Activated effector memory CD4-positive, alpha-beta T cell treated with anti-CD3 and anti-CD28 coated beads, Interleukin-2, amount 50 U/mL, for 16 hours (primary cell): ENCODE measurements around the gene KCNJ1.

Experiments used
- DNase-seq: peaks from one replicate; pipeline ENCODE4 v3.0.0-alpha.2; 2020

KCNJ1 gene

DNA sequence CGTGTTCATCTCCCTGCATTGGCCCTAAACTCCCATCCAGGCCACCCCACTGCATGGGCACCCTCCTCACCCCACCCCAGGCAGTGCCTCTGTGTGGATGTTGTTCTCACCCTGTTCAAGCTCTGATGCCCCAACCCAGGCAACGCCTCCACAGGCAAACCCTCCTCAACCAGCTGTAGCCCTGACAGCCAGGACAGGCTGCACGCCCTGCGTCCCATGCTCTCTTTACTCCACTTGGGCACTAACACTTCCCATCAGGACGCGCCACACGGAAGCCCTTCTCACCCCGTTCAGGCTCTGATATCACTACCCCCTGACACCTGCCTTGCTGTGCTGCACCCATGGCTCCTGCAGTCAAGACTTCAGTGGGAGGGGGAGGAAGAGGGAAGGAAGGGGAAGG lies 47.9 kb downstream of the KCNJ1 start:
- no peak for DNase-seq

DNA sequence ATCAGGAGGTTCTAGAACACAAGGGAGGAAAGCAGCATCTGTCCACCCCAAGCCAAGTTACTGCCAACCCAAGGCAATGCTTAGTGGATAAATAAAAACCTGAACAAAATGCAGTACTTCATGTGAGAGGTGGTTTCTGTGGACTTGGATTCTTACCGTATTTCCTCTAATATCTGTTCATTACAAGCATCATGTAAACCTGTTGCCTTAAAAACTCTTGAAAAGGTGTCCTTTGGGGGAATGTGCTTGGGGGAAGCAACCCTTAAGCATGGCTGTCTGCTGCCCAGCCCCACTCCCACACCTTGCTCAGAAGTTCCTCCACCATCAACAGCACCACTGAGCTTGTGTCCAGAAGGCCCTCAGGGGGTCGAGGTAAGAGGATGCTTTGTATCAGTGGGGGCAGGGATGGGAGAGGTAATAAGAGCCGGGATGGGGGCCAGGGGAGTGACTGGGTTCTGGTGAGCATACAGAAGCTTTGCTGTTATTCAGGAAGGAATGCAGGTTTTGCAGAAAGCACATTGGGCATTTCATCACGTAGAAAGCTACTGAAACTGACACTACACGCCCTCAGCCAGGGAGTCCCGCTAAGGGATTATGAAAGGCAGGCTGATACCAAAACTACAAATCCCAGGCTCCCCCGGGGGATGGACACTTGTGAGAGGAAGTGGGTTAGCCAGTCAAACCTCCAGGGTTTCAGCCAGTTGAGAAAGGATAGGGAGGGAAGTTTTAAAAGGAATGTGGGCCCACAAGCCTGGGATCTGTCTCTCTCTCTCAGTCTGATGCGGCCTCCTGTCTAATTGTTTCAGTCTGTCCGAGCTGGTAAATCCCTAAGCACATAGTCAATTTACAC lies 52.0 kb downstream of the KCNJ1 start:
- DNase-seq: no peak

DNA sequence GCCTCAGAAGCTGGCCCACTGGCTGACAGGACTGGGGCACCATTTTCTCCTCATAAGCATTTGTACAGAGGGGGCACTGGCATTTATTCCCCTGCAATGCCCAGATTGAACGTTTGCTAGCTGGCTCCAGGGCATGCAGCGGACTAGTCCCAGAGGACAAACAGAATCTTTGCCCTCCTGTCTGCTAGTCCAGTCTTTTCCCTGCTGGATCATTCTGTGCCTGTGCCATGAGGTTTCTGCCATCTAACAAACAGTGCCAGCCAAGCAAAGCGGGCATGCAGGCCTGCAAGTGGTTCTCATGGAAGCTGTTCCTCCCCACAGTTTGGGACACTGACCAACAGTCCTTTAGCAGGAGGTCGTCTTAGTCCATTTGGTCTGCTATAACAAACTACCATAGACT lies 53.4 kb downstream of the KCNJ1 start:
- no peak for DNase-seq

DNA sequence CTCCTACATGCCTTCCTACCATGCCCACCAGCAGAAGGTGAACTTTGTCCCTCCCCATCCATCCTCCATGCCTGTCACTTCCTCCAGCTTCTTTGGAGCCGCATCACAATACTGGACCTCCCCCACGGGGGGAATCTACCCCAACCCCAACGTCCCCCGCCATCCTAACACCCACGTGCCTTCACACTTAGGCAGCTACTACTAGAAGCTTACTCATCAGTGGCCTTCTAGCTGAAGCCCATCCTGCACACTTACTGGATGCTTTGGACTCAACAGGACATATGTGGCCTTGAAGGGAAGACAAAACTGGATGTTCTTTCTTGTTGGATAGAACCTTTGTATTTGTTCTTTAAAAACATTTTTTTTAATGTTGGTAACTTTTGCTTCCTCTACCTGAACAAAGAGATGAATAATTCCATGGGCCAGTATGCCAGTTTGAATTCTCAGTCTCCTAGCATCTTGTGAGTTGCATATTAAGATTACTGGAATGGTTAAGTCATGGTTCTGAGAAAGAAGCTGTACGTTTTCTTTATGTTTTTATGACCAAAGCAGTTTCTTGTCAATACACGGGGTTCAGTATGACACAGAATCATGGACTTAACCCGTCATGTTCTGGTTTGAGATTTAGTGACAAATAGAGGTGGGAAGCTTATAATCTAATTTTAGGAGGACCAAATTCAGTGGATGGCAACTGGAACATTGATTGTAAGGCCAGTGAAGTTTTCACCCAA lies 56.1 kb downstream of the KCNJ1 start:
- DNase-seq: no peak

DNA sequence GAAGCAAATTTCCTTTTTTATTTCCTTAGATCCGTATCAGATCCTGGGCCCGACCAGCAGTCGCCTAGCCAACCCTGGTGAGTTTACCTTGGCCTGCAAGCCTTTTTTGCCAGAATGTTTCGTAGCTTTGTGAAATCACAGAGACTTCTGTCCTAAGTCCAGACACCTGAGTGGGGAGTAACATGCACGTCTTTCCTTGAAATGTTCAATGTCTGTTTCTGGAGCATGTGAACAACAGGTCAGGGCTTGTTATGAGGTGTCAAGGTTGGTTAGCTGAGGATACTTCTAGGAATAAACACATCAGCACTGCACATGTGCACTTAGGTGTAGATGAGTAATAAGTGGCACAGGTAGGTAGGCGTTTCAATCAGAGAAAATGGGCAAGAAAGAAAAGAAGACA lies 58.0 kb downstream of the KCNJ1 start:
- no peak for DNase-seq

DNA sequence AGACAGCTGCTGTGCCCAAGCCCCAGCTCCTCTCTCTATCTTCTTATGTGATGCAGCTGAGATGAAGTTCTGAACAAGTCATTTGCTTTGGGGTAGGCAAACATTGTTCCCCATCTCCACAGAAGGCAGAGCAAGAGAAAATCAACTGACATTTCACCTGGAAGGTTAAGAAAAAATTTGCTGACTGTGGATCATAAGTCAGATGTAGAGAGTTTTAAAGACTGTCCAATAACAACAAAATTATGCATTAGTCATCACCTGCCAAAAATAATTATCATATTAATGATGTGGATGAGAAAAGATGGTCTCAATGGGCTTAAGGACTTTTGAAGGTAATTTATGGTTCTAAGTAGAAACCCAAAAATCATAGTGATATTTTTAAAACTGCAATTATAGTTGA lies 59.2 kb downstream of the KCNJ1 start:
- no peak for DNase-seq

GRCh38 chr11:128806506-128807261 lies 60.4 kb downstream of the KCNJ1 start:
- DNase-seq: no peak

DNA sequence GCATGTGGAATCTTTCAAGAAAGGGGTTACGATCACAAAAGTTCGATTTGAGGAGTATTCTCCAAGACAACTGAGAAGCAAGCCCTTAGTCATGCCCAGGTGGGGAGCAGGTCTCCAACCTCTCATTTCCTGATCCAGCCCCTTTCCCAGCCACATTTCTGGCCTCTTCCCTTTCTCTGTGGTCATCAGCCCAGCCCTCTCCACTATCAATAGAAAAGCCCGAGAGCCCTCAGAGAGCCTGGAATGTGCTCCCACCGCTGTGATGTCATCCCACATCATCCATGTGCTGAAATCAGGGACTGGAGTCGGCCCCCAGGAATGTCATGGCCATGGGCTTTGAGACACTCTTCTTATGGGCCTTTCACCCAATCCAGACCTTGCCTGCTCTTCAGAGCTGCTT lies 62.6 kb downstream of the KCNJ1 start:
- DNase-seq: no peak

DNA sequence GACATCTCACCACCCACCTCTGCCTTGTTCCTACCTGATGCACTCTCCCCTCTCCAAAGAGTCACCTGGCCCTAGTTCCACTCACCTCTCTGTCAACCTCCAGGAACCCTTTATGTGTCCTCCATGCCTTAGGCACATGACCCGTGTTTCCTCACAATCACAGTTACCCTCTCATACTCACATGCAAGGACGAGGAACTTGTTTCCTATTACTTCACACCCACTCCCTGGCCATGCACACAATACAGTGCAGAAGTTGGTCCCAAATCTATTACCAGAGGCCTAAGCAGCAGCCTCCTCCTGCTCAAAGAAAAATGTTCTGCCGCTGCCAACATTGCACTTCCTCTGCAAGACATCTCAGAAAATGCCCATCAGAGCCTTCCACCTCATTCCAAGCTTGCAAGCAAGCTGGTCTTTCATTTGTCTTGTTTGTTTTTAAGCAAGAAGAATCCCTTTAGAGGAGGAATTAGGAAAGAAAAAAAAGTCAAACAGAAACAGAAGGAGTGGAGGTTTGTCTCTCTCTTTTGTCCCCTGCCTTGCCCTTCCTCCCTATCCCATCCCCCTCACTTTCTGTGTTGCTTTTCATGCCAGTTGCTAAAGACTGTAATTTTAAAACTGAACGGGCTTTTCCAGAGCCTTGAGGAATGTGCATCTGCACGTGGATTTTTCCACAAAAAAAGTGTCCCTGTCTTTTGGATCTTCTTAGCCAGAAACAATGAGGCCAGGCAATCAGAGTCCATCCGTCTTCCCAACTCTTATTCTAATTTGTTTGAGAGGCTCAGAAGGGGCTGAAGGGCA lies 63.4 kb downstream of the KCNJ1 start:
- no peak for DNase-seq

DNA sequence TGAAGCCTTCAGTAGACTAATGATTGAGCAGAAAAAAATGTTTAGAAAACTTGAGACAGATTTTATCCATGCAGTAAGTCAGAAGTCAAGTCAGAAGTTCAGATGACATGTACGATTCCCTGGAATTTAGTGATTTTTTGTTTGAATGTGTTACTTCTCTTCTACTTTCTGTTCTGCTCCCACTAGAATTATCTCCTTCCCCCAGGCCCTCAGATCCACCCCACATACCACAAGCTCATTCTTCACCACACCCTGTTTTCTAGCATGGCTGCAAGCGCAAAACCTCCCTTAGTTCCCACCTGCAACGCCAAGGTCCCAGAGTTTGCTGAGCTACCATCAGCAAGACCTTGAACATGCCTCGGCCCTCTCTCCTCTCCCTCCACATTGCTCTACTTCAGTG lies 64.1 kb downstream of the KCNJ1 start:
- no peak for DNase-seq

DNA sequence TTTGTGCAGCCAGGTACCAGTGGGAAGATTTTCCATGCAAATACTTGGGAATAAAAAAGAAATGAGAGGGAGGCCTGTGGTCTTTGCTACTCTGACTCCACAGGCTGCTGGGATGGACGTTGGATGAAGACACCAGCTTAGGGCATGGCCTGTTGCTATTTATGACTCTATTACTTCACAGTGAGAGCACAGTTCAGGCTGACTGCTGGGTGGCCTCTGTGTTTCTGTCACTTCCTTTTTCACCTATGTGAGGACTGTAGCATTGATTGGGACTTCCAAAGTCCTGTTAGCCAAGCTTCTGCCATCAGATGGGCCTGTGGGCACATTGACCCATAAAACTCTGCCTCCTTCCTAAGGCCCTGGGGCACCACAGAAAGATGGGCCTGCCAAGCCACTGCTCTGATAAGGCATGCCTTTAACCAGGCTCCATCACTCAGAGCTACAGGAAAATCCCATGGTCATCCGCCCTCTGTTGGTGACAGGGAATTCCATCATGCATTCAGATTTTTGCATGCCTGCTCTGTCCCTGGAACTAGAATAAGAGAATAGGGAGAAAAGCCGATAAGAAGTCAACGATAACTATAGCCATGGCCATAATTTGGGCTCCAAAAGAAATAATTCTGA lies 64.6 kb downstream of the KCNJ1 start:
- DNase-seq: no peak

- no peak for DNase-seq
Measured at GRCh38 chr11:128800871-128801417, 66.2 kb downstream of the KCNJ1 start.

DNA sequence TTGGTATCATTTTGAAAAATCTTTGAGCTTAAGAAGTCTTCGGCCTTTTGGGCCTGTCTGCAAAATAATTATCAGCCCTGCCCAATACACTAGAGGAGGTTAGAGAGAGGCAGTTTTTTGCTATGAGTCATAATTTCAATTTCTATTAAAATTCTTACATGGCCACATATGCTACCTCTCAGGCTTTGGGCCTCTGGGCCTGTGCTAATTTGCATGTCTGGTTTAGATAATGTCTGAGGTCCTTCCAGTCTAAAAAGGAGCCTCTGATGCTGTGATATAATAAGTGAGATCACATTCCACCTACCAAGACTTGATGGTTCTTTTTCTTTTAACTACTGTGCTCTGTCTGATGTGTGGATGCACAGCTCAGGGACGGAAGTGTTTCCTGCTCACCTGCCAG lies 70.8 kb downstream of the KCNJ1 start:
- no peak for DNase-seq

DNA sequence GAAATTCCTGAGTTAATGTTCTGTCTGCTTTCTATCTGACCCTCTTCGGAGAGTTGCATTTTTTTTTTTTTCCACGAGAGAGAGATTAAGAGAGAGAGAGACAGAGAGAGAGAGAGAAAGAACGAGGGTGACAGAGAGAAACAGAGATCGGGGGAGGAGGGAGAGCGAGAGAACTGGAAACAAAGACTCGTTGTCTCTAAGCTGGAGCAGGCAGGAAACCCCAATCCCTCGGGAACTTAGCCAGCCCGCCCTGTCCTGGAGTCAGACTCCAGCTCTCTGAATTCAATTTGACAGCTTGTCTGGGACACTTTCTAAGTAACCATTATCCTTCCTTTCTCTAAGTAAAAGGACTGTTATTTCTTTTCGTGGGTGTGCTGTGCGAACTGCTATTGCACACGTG lies 76.9 kb downstream of the KCNJ1 start:
- DNase-seq: no peak

DNA sequence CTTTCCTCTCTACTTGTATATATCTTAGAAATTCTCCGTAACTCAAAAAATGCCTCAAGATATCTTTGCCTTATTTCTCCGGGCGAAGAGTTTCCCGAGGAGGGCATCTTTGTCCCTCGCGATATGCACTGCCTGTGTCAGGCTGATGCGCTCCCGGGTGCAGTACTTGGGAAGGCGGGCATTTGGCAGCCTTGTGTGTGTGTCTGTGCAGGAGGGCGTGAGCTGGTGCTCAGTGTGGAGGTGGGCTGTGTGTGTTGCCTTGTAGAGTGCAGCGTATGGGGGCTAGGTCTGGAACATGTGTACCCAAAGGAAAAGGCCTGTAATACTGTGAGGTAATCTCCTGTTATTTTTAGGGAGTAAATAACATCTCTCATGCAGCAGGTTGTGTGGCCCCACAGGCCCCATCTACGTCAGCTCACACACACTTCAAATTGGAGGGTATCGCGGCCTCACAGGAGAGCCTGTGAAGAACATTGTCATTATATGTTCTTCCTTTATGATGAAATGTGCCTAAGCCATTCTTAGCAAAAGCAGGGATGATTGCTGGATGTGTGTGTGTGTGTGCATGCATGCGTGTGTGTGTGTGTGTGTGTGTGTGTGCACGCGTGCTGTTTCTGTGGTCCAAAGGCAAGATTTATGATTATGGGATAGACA lies 77.5 kb downstream of the KCNJ1 start:
- no peak for DNase-seq
